HepG2 (cell line): ENCODE results near the gene TMPRSS15. TPM values are rescaled to one million over a fixed set of nuclear protein-coding genes. Genes with fewer than 3 reads are reported as not detected.

Experiments used
- ATAC-seq: fragments of 200-7000 bp; cut with Tn5 transposase; 3 replicates; pipeline ENCODE4 v1.9.1; 2020; ENCODE audit warnings: mild to moderate bottlenecking, moderate library complexity
- BruUV-seq: library from RNA; stranded (reverse); fragments of 400-500 nt; replicated peaks from 2 replicates; lab custom pipeline; 2021; lab: Mats Ljungman, UMichigan
- CTCF ChIA-PET: fragments of 300-600 bp; formaldehyde crosslinking; extraction: SDS; loops from one replicate; lab custom pipeline; 2021; ENCODE audit warnings: low total read pairs, inconsistent platforms, low intra/inter-chr PET ratio; lab: Yijun Ruan, JAX
- POLR2A ChIA-PET: fragments of 350-600 bp; sonication (Branson Sonifier 250); formaldehyde crosslinking; loops from one replicate; lab custom pipeline; 2020; ENCODE audit warnings: antibody characterized with exemption, inconsistent platforms; lab: Yijun Ruan, JAX
- DNase-seq: peaks from one replicate; pipeline ENCODE4 v3.0.0-alpha.2; 2015; ENCODE audit warnings: low spot score
- FAIRE-seq: peaks from 3 replicates; lab custom pipeline; 2011; peaks lifted over from hg19 to GRCh38; lab: Jason Lieb, UNC
- H2AFZ ChIP-seq: one replicate; pipeline ENCODE4 v1.6.1; 2011; ENCODE audit warnings: low read length, inconsistent platforms
- H3K27ac ChIP-seq: fragments of 300-600 bp; 3 replicates; pipeline ENCODE4 v1.8.0; 2011; ENCODE audit warnings: mixed run types, mild to moderate bottlenecking, mixed read lengths, low read length, inconsistent platforms; ENCODE audit not compliant: insufficient read depth; ENCODE audit errors: extremely low read length
- H3K27me3 ChIP-seq, 2 experiments: fragments of 200-600 bp in 1 of 2; 2 replicates in 1 of 2; 3 replicates in 1 of 2; pipeline versions ENCODE4 v1.6.0 to v1.8.0; 2011; ENCODE audit warnings: low read length in 2 of 2, mild to moderate bottlenecking in 2 of 2, moderate library complexity in 2 of 2, inconsistent platforms in 1 of 2; ENCODE audit not compliant: insufficient read depth in 2 of 2, control insufficient read depth in 1 of 2
- H3K36me3 ChIP-seq, 2 experiments: fragments of 200-600 bp in 1 of 2; replicated peaks in 1 of 2; 2 replicates in 1 of 2; 3 replicates in 1 of 2; pipeline versions ENCODE4 v1.5.1 to v1.8.0; 2011; ENCODE audit warnings: low read length in 2 of 2, inconsistent platforms in 1 of 2; ENCODE audit not compliant: insufficient read depth in 2 of 2, control insufficient read depth in 1 of 2
- H3K4me1 ChIP-seq: 2 replicates; pipeline ENCODE4 v1.5.1; 2012; ENCODE audit warnings: low read length, inconsistent platforms; ENCODE audit not compliant: insufficient read depth
- H3K4me2 ChIP-seq: 2 replicates; pipeline ENCODE4 v1.6.0; 2011; ENCODE audit warnings: low read depth, low read length, inconsistent platforms
- H3K4me3 ChIP-seq, 3 experiments: fragments of 200-600 bp in 1 of 3; sonication (generic), shearing (Covaris generic) in 1 of 3; replicated peaks in 1 of 3; 2 replicates each; pipeline ENCODE4 v1.5.1; 2011 to 2016; ENCODE audit warnings: low read length in 3 of 3, inconsistent platforms in 2 of 3, low read depth in 2 of 3, mild to moderate bottlenecking in 2 of 3, control low read depth in 1 of 3, mixed read lengths in 1 of 3; ENCODE audit not compliant: insufficient read depth in 1 of 3
- H3K79me2 ChIP-seq: one replicate; pipeline ENCODE4 v1.6.1; 2011; ENCODE audit warnings: low read length, inconsistent platforms; ENCODE audit not compliant: insufficient read depth
- H3K9ac ChIP-seq: 2 replicates; pipeline ENCODE4 v1.6.0; 2011; ENCODE audit warnings: mild to moderate bottlenecking, low read depth, low read length, inconsistent platforms; ENCODE audit not compliant: insufficient read depth
- H3K9me3 ChIP-seq: 2 replicates; pipeline ENCODE4 v1.5.1; 2012; ENCODE audit warnings: mild to moderate bottlenecking, low read length
- H4K20me1 ChIP-seq: 2 replicates; pipeline ENCODE4 v1.6.0; 2011; ENCODE audit warnings: inconsistent platforms, mild to moderate bottlenecking, low read length, moderate library complexity; ENCODE audit not compliant: insufficient read depth
- ADNP ChIP-seq: sonication (generic); formaldehyde crosslinking; IDR thresholded peaks from 2 replicates; pipeline ENCODE4 v1.4.0; 2020; ENCODE audit warnings: missing genetic modification reagents
- HNRNPLL ChIP-seq: fragments of 200-400 bp; formaldehyde crosslinking; IDR thresholded peaks from 2 replicates; pipeline ENCODE4 v1.6.1; 2017; ENCODE audit warnings: mild to moderate bottlenecking, low read depth, low read length; ENCODE audit not compliant: poor library complexity, severe bottlenecking
- IRF2 ChIP-seq: IDR thresholded peaks from 2 replicates; pipeline ENCODE4 v1.6.1; 2018; ENCODE audit warnings: missing genetic modification reagents, missing compliant biosample characterization
- RXRB ChIP-seq: IDR thresholded peaks from 2 replicates; pipeline ENCODE4 v1.6.1; 2016; ENCODE audit warnings: borderline replicate concordance, missing genetic modification reagents, missing compliant biosample characterization
- TARDBP ChIP-seq: sonication (generic); formaldehyde crosslinking; IDR thresholded peaks from 2 replicates; pipeline ENCODE4 v1.8.0; 2022; ENCODE audit warnings: mild to moderate bottlenecking, missing genetic modification reagents
- ZNF230 ChIP-seq: sonication (generic); formaldehyde crosslinking; IDR thresholded peaks from 2 replicates; pipeline ENCODE4 v1.4.0; 2020; ENCODE audit warnings: mild to moderate bottlenecking, missing genetic modification reagents
- ZNF253 ChIP-seq: sonication (generic); formaldehyde crosslinking; IDR thresholded peaks from 2 replicates; pipeline ENCODE4 v1.8.0; 2022; ENCODE audit warnings: mild to moderate bottlenecking, missing genetic modification reagents, borderline replicate concordance
- ZNF430 ChIP-seq: sonication (generic); formaldehyde crosslinking; IDR thresholded peaks from 2 replicates; pipeline ENCODE4 v1.9.0; 2021; ENCODE audit warnings: mild to moderate bottlenecking, missing genetic modification reagents
- ZNF446 ChIP-seq: sonication (generic); formaldehyde crosslinking; IDR thresholded peaks from 2 replicates; pipeline ENCODE4 v1.5.0; 2020; ENCODE audit warnings: mild to moderate bottlenecking, missing genetic modification reagents
- ZNF546 ChIP-seq: sonication (generic); formaldehyde crosslinking; conservative IDR thresholded peaks from 2 replicates; pipeline ENCODE4 v1.8.1; 2023; ENCODE audit warnings: mild to moderate bottlenecking, missing genetic modification reagents
- ZNF563 ChIP-seq: sonication (generic); formaldehyde crosslinking; IDR thresholded peaks from 2 replicates; pipeline ENCODE4 v1.8.0; 2022; ENCODE audit warnings: mild to moderate bottlenecking, moderate library complexity, missing genetic modification reagents
- WGBS: methylation state at CpG from one replicate; pipeline ENCODE4 v1.1.6; 2017; ENCODE audit warnings: low lambda C conversion rate; 5-methylcytosine and 5-hydroxymethylcytosine counted together
- in situ Hi-C: cut with HindIII; loops from 2 replicates; pipeline ENCODE4 v1.10.0; 2017; ENCODE audit warnings: low pct_unique_long_range_greater_than_20kb; ENCODE audit not compliant: extremely low pct_ligation_motif_present
- intact Hi-C: fragments of 100-400 bp; cut with micrococcal nuclease; formaldehyde crosslinking; loops from one replicate; pipeline ENCODE4 v1.10.0; 2022; ENCODE audit not compliant: unreplicated experiment
- polyA plus RNA-seq, 8 experiments: library from polyadenylated mRNA; depleted of rRNA in 3 of 8; stranded (reverse) in 7 of 8; unstranded in 1 of 8; fragments of >200 nt; fragmentation: Illumina TruSeq in 4 of 8; extraction: Trizol in 4 of 8; gene quantifications; 2 replicates each; pipeline versions ENCODE4 v1.2.1 to v1.2.3, GENCODE V29; 2011 to 2016; ENCODE audit warnings: low read depth in 4 of 8, missing spikeins in 1 of 8, mixed read lengths in 1 of 8; ENCODE audit not compliant: insufficient read depth in 1 of 8
- total RNA-seq, 5 experiments: library from RNA; depleted of rRNA; stranded (reverse); fragments of >200 nt; fragmentation: Illumina TruSeq; extraction: Trizol; gene quantifications; 2 replicates each; pipeline ENCODE4 v1.2.3, GENCODE V29; 2016; ENCODE audit warnings: low read depth in 1 of 5
- TF ChIP-seq, protein P1 (sequence below): sonication (generic); formaldehyde crosslinking; IDR thresholded peaks from 2 replicates; pipeline ENCODE4 v1.5.0; 2020; ENCODE audit warnings: missing genetic modification reagents
- TF ChIP-seq, protein P2 (sequence below): sonication (generic); formaldehyde crosslinking; IDR thresholded peaks from 2 replicates; pipeline ENCODE4 v1.4.0; 2020; ENCODE audit warnings: mild to moderate bottlenecking, missing genetic modification reagents
- TF ChIP-seq, protein P3 (sequence below): sonication (generic); formaldehyde crosslinking; IDR thresholded peaks from 2 replicates; pipeline ENCODE4 v1.5.0; 2020; ENCODE audit warnings: mild to moderate bottlenecking, missing genetic modification reagents, borderline replicate concordance

TMPRSS15 gene
- total and polyA plus RNA-seq, 2 of the 13 experiments (the other 11 are each of a cell fraction or from before 2014, with no cell fraction given) = not detected

DNA sequence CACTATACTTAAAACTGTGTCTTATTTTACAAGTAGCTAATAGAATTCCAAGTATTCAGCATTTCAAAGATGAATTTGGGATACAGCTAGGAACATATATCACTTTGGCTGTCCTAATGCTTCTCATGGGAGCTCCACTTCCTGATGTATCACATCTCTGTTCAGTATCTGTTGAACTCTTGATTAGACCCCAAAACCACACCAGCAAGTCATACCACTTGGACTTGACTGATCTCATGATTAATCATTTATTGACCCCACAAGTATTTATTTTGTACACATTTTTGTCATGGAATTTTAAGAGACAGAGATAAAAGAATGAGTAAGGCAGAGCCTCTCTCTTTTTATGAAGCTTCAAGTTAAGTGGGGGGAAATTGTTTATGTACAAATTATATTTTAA, 30.0 kb downstream of the TMPRSS15 start (continued):
- TF ChIP-seq, protein P1, sequence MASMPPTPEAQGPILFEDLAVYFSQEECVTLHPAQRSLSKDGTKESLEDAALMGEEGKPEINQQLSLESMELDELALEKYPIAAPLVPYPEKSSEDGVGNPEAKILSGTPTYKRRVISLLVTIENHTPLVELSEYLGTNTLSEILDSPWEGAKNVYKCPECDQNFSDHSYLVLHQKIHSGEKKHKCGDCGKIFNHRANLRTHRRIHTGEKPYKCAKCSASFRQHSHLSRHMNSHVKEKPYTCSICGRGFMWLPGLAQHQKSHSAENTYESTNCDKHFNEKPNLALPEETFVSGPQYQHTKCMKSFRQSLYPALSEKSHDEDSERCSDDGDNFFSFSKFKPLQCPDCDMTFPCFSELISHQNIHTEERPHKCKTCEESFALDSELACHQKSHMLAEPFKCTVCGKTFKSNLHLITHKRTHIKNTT (CRISPR knock-in tag) = no peak
- no peak for TF ChIP-seq ADNP
- no peak for TF ChIP-seq IRF2 (CRISPR knock-in tag)
- no peak for TF ChIP-seq ZNF230

DNA sequence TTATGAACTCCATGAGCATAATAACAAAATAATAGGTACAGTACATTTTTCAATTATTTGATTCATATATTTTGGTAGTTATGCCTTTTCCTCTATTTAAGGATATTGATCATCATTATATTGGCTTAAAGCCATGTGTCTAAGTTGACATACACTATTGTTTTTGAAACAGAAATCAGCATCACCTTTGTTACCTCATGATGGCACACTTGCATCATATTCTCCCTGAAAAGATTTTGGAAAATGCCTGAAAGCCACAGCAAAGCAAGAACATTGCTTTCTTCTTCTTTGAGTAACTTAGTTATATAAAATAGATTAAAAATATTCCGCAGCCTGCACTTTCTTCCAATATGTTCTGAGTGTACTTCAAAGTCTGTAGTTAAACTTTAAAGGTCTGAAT, 33.3 kb downstream of the TMPRSS15 start:
- Histone ChIP-seq H3K9ac (no peak overlapping the region), H3K36me3 (no peaks in the 10 kb centered on the region), H3K27me3 (no peaks in the 10 kb centered on the region), H3K4me1 (no peaks in the 10 kb centered on the region), H3K9me3 (peaks cover 23% of the 10 kb centered on the region), H4K20me1 (no peaks in the 10 kb centered on the region), H3K79me2 (no peaks in the 10 kb centered on the region), H3K4me2 (no peak overlapping the region), H3K4me3 (no peak overlapping the region), H3K27ac (no peak overlapping the region), H2AFZ (no peak overlapping the region)
- TF ChIP-seq RXRB = no peak
- TF ChIP-seq ZNF430 = no peak
- TF ChIP-seq, protein P2, sequence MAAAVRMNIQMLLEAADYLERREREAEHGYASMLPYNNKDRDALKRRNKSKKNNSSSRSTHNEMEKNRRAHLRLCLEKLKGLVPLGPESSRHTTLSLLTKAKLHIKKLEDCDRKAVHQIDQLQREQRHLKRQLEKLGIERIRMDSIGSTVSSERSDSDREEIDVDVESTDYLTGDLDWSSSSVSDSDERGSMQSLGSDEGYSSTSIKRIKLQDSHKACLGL (CRISPR knock-in tag) = no peak
- no peak for TF ChIP-seq ZNF253 (CRISPR knock-in tag)
- no peak for TF ChIP-seq ZNF446 (CRISPR knock-in tag)
- no peak for TF ChIP-seq TARDBP
- TF ChIP-seq, protein P3, sequence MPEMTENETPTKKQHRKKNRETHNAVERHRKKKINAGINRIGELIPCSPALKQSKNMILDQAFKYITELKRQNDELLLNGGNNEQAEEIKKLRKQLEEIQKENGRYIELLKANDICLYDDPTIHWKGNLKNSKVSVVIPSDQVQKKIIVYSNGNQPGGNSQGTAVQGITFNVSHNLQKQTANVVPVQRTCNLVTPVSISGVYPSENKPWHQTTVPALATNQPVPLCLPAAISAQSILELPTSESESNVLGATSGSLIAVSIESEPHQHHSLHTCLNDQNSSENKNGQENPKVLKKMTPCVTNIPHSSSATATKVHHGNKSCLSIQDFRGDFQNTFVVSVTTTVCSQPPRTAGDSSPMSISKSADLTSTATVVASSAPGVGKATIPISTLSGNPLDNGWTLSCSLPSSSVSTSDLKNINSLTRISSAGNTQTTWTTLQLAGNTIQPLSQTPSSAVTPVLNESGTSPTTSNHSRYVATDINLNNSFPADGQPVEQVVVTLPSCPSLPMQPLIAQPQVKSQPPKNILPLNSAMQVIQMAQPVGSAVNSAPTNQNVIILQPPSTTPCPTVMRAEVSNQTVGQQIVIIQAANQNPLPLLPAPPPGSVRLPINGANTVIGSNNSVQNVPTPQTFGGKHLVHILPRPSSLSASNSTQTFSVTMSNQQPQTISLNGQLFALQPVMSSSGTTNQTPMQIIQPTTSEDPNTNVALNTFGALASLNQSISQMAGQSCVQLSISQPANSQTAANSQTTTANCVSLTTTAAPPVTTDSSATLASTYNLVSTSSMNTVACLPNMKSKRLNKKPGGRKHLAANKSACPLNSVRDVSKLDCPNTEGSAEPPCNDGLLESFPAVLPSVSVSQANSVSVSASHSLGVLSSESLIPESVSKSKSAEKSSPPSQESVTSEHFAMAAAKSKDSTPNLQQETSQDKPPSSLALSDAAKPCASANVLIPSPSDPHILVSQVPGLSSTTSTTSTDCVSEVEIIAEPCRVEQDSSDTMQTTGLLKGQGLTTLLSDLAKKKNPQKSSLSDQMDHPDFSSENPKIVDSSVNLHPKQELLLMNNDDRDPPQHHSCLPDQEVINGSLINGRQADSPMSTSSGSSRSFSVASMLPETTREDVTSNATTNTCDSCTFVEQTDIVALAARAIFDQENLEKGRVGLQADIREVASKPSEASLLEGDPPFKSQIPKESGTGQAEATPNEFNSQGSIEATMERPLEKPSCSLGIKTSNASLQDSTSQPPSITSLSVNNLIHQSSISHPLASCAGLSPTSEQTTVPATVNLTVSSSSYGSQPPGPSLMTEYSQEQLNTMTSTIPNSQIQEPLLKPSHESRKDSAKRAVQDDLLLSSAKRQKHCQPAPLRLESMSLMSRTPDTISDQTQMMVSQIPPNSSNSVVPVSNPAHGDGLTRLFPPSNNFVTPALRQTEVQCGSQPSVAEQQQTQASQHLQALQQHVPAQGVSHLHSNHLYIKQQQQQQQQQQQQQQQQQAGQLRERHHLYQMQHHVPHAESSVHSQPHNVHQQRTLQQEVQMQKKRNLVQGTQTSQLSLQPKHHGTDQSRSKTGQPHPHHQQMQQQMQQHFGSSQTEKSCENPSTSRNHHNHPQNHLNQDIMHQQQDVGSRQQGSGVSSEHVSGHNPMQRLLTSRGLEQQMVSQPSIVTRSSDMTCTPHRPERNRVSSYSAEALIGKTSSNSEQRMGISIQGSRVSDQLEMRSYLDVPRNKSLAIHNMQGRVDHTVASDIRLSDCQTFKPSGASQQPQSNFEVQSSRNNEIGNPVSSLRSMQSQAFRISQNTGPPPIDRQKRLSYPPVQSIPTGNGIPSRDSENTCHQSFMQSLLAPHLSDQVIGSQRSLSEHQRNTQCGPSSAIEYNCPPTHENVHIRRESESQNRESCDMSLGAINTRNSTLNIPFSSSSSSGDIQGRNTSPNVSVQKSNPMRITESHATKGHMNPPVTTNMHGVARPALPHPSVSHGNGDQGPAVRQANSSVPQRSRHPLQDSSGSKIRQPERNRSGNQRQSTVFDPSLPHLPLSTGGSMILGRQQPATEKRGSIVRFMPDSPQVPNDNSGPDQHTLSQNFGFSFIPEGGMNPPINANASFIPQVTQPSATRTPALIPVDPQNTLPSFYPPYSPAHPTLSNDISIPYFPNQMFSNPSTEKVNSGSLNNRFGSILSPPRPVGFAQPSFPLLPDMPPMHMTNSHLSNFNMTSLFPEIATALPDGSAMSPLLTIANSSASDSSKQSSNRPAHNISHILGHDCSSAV (CRISPR knock-in tag) = no peak
- TF ChIP-seq HNRNPLL = no peak
- TF ChIP-seq ZNF563 (CRISPR knock-in tag) = no peak
- no peak for TF ChIP-seq ZNF546 (CRISPR knock-in tag)
- in situ Hi-C loops = no loop called here
- no TSS peak for BruUV-seq
- ChIA-PET CTCF (no interaction called here), POLR2A (no interaction called here)
- intact Hi-C loops = no loop called here
- FAIRE-seq (no peak), DNase-seq (no peak), ATAC-seq (no peak)
- 3% methylated on average over 1 of the region's 1 CpG for WGBS
